Stimulated activated CD8-positive, alpha-beta memory T cell treated with anti-CD3 and anti-CD28 coated beads, Interleukin-4, amount 100 ng/mL, for 4 hours (primary cell): Measurements from ENCODE around the gene PHF23.

ENCODE experiments used
- DNase-seq, 2 donors: peaks; one replicate each; pipeline ENCODE4 v3.0.0-alpha.2; 2020; ENCODE audit warnings: low read depth in 2 of 2, low spot score in 1 of 2

Gene PHF23

GRCh38 chr17:7221278-7222092, 17.8 kb downstream of the PHF23 start:
- no peak for DNase-seq

- DNase-seq: peak in 1 of 2 donors; percentile 26
Measured at GRCh38 chr17:7220593-7221277, 18.5 kb downstream of the PHF23 start.

- peak; percentile 55 to 71 for DNase-seq
Measured at GRCh38 chr17:7219812-7220592, 19.3 kb downstream of the PHF23 start, which contains the start of the genes ACADVL and DLG4. Gene ACADVL (plus strand): TSS chr17:7219938. CDS start chr17:7219985, 47 bp downstream. Gene DLG4 (minus strand): TSS chr17:7219836.

- no peak for DNase-seq
Measured at GRCh38 chr17:7219229-7219811, 19.9 kb downstream of the PHF23 start.

- no peak for DNase-seq
Measured at GRCh38 chr17:7218758-7219157, 20.5 kb downstream of the PHF23 start.

GRCh38 chr17:7218166-7218565, 21.1 kb downstream of the PHF23 start:
- DNase-seq: no peak

- no peak for DNase-seq
Measured at GRCh38 chr17:7217113-7217987, 21.9 kb downstream of the PHF23 start.

- DNase-seq: no peak
Measured at GRCh38 chr17:7216242-7217112, 22.8 kb downstream of the PHF23 start.

GRCh38 chr17:7215652-7216180, 23.5 kb downstream of the PHF23 start:
- no peak for DNase-seq

- DNase-seq: no peak
Measured at GRCh38 chr17:7215136-7215638, 24.1 kb downstream of the PHF23 start.

GRCh38 chr17:7214300-7215135, 24.7 kb downstream of the PHF23 start:
- peak; percentile 97 for DNase-seq

GRCh38 chr17:7213895-7214299, 25.4 kb downstream of the PHF23 start:
- no peak for DNase-seq

GRCh38 chr17:7211491-7212273, 27.6 kb downstream of the PHF23 start:
- DNase-seq: no peak

- DNase-seq: no peak
Measured at GRCh38 chr17:7208754-7209460, 30.4 kb downstream of the PHF23 start.

GRCh38 chr17:7208027-7208571, 31.2 kb downstream of the PHF23 start:
- no peak for DNase-seq
